Endodermal cell (in vitro differentiated cells): Measurements from ENCODE around the gene CRKL. TPM values are rescaled to one million over a fixed set of nuclear protein-coding genes. Genes with fewer than 3 reads are reported as not detected.

Experiments
- DNase-seq: peaks from one replicate; pipeline ENCODE4 v3.0.0-alpha.2; 2017
- H3K27ac ChIP-seq: 2 replicates; pipeline ENCODE4 v1.5.1; 2013; ENCODE audit warnings: mild to moderate bottlenecking, low read depth, low read length, moderate library complexity
- H3K27me3 ChIP-seq: 2 replicates; pipeline ENCODE4 v1.6.1; 2013; ENCODE audit warnings: mild to moderate bottlenecking, low read length, moderate library complexity; ENCODE audit not compliant: insufficient read depth, control insufficient read depth, poor library complexity, severe bottlenecking
- H3K36me3 ChIP-seq: 2 replicates; pipeline ENCODE4 v1.7.0; 2013; ENCODE audit warnings: mild to moderate bottlenecking, low read length, moderate library complexity; ENCODE audit not compliant: control insufficient read depth, insufficient read depth
- H3K4me1 ChIP-seq: one replicate; pipeline ENCODE4 v1.7.0; 2013; ENCODE audit warnings: low read length; ENCODE audit not compliant: control insufficient read depth, insufficient read depth
- H3K4me3 ChIP-seq: 2 replicates; pipeline ENCODE4 v1.5.1; 2013; ENCODE audit warnings: mild to moderate bottlenecking, low read length, moderate library complexity
- H3K9ac ChIP-seq: 2 replicates; pipeline ENCODE4 v1.6.1; 2013; ENCODE audit warnings: mild to moderate bottlenecking, low read length, moderate library complexity; ENCODE audit not compliant: poor library complexity, severe bottlenecking; ENCODE audit errors: extremely low read depth
- H3K9me3 ChIP-seq: 2 replicates; pipeline ENCODE4 v1.6.1; 2013; ENCODE audit warnings: mild to moderate bottlenecking, low read length, moderate library complexity; ENCODE audit not compliant: control insufficient read depth
- H3K27ac Mint-ChIP-seq: 2 replicates; pipeline ENCODE4 v1.8.0; 2020; ENCODE audit warnings: mixed read lengths
- H3K27me3 Mint-ChIP-seq: 2 replicates; pipeline ENCODE4 v1.8.0; 2021; ENCODE audit warnings: mild to moderate bottlenecking, mixed read lengths; ENCODE audit not compliant: insufficient read depth
- H3K36me3 Mint-ChIP-seq: 2 replicates; pipeline ENCODE4 v1.8.0; 2020; ENCODE audit warnings: low read depth, mixed read lengths
- H3K4me1 Mint-ChIP-seq: 2 replicates; pipeline ENCODE4 v1.8.0; 2020; ENCODE audit warnings: mixed read lengths
- H3K4me3 Mint-ChIP-seq: 2 replicates; pipeline ENCODE4 v1.8.0; 2020; ENCODE audit warnings: mild to moderate bottlenecking, moderate library complexity, mixed read lengths
- H3K9me3 Mint-ChIP-seq: 2 replicates; pipeline ENCODE4 v1.8.0; 2020; ENCODE audit warnings: mild to moderate bottlenecking, mixed read lengths
- CTCF ChIP-seq: fragments of 200-600 bp; sonication (generic); conservative IDR thresholded peaks from 2 replicates; pipeline ENCODE4 v1.5.0; 2021; ENCODE audit warnings: antibody characterized with exemption, mild to moderate bottlenecking
- WGBS, 2 experiments: methylation state at CpG; one replicate each; pipeline versions ENCODE4 v1.1.5 to v1.1.7; 2013; ENCODE audit warnings: missing lambda C conversion rate in 2 of 2, mixed read lengths in 1 of 2; ENCODE audit not compliant: insufficient coverage in 1 of 2, insufficient read length in 1 of 2; 5-methylcytosine and 5-hydroxymethylcytosine counted together
- long read RNA-seq, 4 experiments: library from polyadenylated mRNA in 2 of 4; library from RNA in 1 of 4; library from capped mRNA in 1 of 4; stranded (forward) in 3 of 4; unstranded in 1 of 4; transcript quantifications; one replicate each; pipeline ENCODE4 v2.0.0, GENCODE V29; 2020 to 2021; ENCODE audit warnings: inconsistent platforms in 1 of 4
- polyA plus RNA-seq, 2 experiments: library from polyadenylated mRNA; stranded (reverse); fragments of 50-300 nt; gene quantifications; one replicate each; pipeline ENCODE4 v1.2.3, GENCODE V29; 2013
- total RNA-seq, 2 donors: library from RNA; stranded (reverse); fragmentation: NEBNext Ultra II Directional in 1 of 2; extraction: Animal tissue kit (Norgen Biotek cat#: 25700) in 1 of 2; gene quantifications; 2 replicates in 1 of 2; 3 replicates in 1 of 2; pipeline ENCODE4 v1.2.1, GENCODE V29; 2021

CRKL gene
- total RNA-seq, result 100 to 1,000 TPM in 1 of 2 donors, 10 to 100 TPM in 1; 89.5 to 104 TPM
- 50.0 TPM for polyA plus RNA-seq (2013, experiment 1 of 2)
- polyA plus RNA-seq (2013, experiment 2 of 2), result 52.3 TPM
- long read RNA-seq, experiment 1, full-length matches to known transcripts, result 3 of 29 reads
- long read RNA-seq, experiment 1, partial matches to known transcripts, result 26 of 29 reads
- long read RNA-seq, experiment 1, other reads (novel, unspliced or antisense), result 0 of 29 reads
- long read RNA-seq, experiment 2, full-length matches to known transcripts, result 170 of 217 reads
- long read RNA-seq, experiment 2, partial matches to known transcripts, result 40 of 217 reads
- long read RNA-seq, experiment 2, other reads (novel, unspliced or antisense), result 7 of 217 reads
- long read RNA-seq, experiment 3, full-length matches to known transcripts, result 319 of 366 reads
- long read RNA-seq, experiment 3, partial matches to known transcripts, result 31 of 366 reads
- long read RNA-seq, experiment 3, other reads (novel, unspliced or antisense), result 16 of 366 reads
- long read RNA-seq, experiment 4, partial matches to known transcripts, result 0 of 1 reads
- long read RNA-seq, experiment 4, other reads (novel, unspliced or antisense), result 1 of 1 reads

- H3K27ac Mint-ChIP-seq, result peak within 1 kb of the TSS; percentile 98
- no peaks in the 10 kb centered on the region for H3K4me1 ChIP-seq
Measured at GRCh38 chr22:20916916-20917810, at the start of gene CRKL. CRKL (plus strand) TSS chr22:20917407; CDS start chr22:20917935, 528 bp downstream.

GRCh38 chr22:20868025-20868962, 48.9 kb upstream of the CRKL start:
- WGBS, 2 experiments, result 91 to 92% methylated on average over 7 of the region's 7 CpGs
- Histone ChIP-seq H3K27me3 (no peaks in the 10 kb centered on the region), H3K27ac (no peak overlapping the region), H3K4me3 (no peak overlapping the region), H3K36me3 (peaks cover 14% of the 10 kb centered on the region), H3K9me3 (no peaks in the 10 kb centered on the region), H3K9ac (no peak overlapping the region), H3K4me1 (no peaks in the 10 kb centered on the region)
- H3K36me3 Mint-ChIP-seq, result peaks cover 9% of the 10 kb centered on the region
- H3K4me1 Mint-ChIP-seq, result no peaks in the 10 kb centered on the region
- no peak for DNase-seq
- no peak overlapping the region for H3K4me3 Mint-ChIP-seq
- H3K27ac Mint-ChIP-seq, result no peak overlapping the region
- H3K27me3 Mint-ChIP-seq, result no peaks in the 10 kb centered on the region
- no peak for TF ChIP-seq CTCF
- no peaks in the 10 kb centered on the region for H3K9me3 Mint-ChIP-seq

More at GRCh38 chr22:20916916-20917810, at the start of gene CRKL:
- peak; percentile 99 for DNase-seq
- Histone ChIP-seq H3K27me3 (no peaks in the 10 kb centered on the region), H3K27ac (peak within 1 kb of the TSS; percentile 91), H3K36me3 (peaks cover 10% of the 10 kb centered on the region), H3K4me3 (peak within 1 kb of the TSS; percentile 91), H3K9ac (peak within 1 kb of the TSS; percentile 83), H3K9me3 (no peaks in the 10 kb centered on the region)
- Mint-ChIP-seq H3K36me3 (peaks cover 6% of the 10 kb centered on the region), H3K4me1 (peaks cover 15% of the 10 kb centered on the region), H3K27me3 (no peaks in the 10 kb centered on the region), H3K4me3 (peak within 1 kb of the TSS; percentile 100), H3K9me3 (no peaks in the 10 kb centered on the region)
- peak; percentile 97 for TF ChIP-seq CTCF
- 0% methylated on average over 39 to 92 of the region's 92 CpGs for WGBS, 2 experiments
